OCI-LY1 (cell line): ENCODE measurements around the gene CCNB2.
A peak's percentile ranks its signal among the peaks of the same experiment; 100 is the strongest.

Source experiments
- H2AFZ ChIP-seq: fragments of 200-600 bp; sonication (generic), shearing (Covaris generic); 2 replicates; pipeline ENCODE4 v1.6.0; 2014; ENCODE audit warnings: antibody characterized with exemption, mild to moderate bottlenecking, low read length
- H3F3A ChIP-seq: fragments of 200-600 bp; sonication (generic), shearing (Covaris generic); 2 replicates; pipeline ENCODE4 v1.6.0; 2014; ENCODE audit warnings: mild to moderate bottlenecking, antibody characterized with exemption, low read length, moderate library complexity; ENCODE audit not compliant: insufficient read depth
- H3K27ac ChIP-seq: fragments of 200-600 bp; sonication (generic); 2 replicates; pipeline ENCODE4 v1.5.1; 2014; ENCODE audit warnings: low read length, mixed run types, mild to moderate bottlenecking, low read depth; ENCODE audit not compliant: poor library complexity, severe bottlenecking
- H3K27me3 ChIP-seq: fragments of 200-600 bp; sonication (generic); 2 replicates; pipeline ENCODE4 v1.6.0; 2014; ENCODE audit warnings: antibody characterized with exemption, mild to moderate bottlenecking, low read length, moderate library complexity; ENCODE audit not compliant: insufficient read depth
- H3K36me3 ChIP-seq: fragments of 200-600 bp; sonication (generic); 2 replicates; pipeline ENCODE4 v1.6.1; 2014; ENCODE audit warnings: mild to moderate bottlenecking, antibody characterized with exemption, low read length, moderate library complexity, mixed read lengths; ENCODE audit not compliant: insufficient read depth
- H3K4me1 ChIP-seq: fragments of 200-600 bp; sonication (generic); 2 replicates; pipeline ENCODE4 v1.5.1; 2014; ENCODE audit warnings: mild to moderate bottlenecking, low read length, moderate library complexity; ENCODE audit not compliant: insufficient read depth, severe bottlenecking
- H3K4me2 ChIP-seq: fragments of 200-600 bp; sonication (generic), shearing (Covaris generic); 2 replicates; pipeline ENCODE4 v1.6.1; 2014; ENCODE audit warnings: low read length
- H3K4me3 ChIP-seq: fragments of 200-600 bp; sonication (generic); 2 replicates; pipeline ENCODE4 v1.5.1; 2014; ENCODE audit warnings: low read length, low read depth, mild to moderate bottlenecking, mixed read lengths; ENCODE audit not compliant: poor library complexity, severe bottlenecking
- H3K79me2 ChIP-seq: fragments of 200-600 bp; shearing (Covaris generic); 2 replicates; pipeline ENCODE4 v1.6.1; 2016; ENCODE audit warnings: mixed run types, low read length, mixed read lengths; ENCODE audit not compliant: insufficient read depth
- H3K9ac ChIP-seq: fragments of 200-600 bp; sonication (generic), shearing (Covaris generic); 2 replicates; pipeline ENCODE4 v1.6.1; 2014; ENCODE audit warnings: mild to moderate bottlenecking, low read length, mixed read lengths
- H3K9me2 ChIP-seq: fragments of 200-600 bp; sonication (generic), shearing (Covaris generic); 2 replicates; pipeline ENCODE4 v1.6.1; 2014; ENCODE audit warnings: low read depth, mild to moderate bottlenecking, low read length, mixed read lengths
- H3K9me3 ChIP-seq: fragments of 200-600 bp; shearing (Covaris generic); 2 replicates; pipeline ENCODE4 v1.6.1; 2014; ENCODE audit warnings: low read length, mixed read lengths
- H4K20me1 ChIP-seq: fragments of 200-600 bp; sonication (generic), shearing (Covaris generic); 2 replicates; pipeline ENCODE4 v1.6.0; 2016; ENCODE audit warnings: mild to moderate bottlenecking, low read length; ENCODE audit not compliant: insufficient read depth
- CTCF ChIP-seq: fragments of 200-600 bp; sonication (generic), shearing (Covaris generic); IDR thresholded peaks from 2 replicates; pipeline ENCODE4 v1.5.1; 2017; ENCODE audit warnings: mild to moderate bottlenecking, antibody characterized with exemption, low read length, moderate library complexity, mixed read lengths
- EZH2 ChIP-seq: fragments of 200-600 bp; sonication (generic), shearing (Covaris generic); IDR thresholded peaks from 2 replicates; pipeline ENCODE4 v1.8.0; 2017; ENCODE audit warnings: borderline replicate concordance, mixed run types, mild to moderate bottlenecking, antibody characterized with exemption, low read length, moderate library complexity, mixed read lengths

The CCNB2 gene

GRCh38 chr15:59147666-59148065 lies 42.7 kb downstream of the CCNB2 start:
- no peaks in the 10 kb centered on the region for H3K9me3 ChIP-seq
- no peaks in the 10 kb centered on the region for H3K27me3 ChIP-seq
- peaks cover 81% of the 10 kb centered on the region for H3K36me3 ChIP-seq
- no peak for TF ChIP-seq CTCF
- TF ChIP-seq EZH2, result no peak
- no peak overlapping the region for H3K27ac ChIP-seq
- H3K4me3 ChIP-seq, result no peak overlapping the region
- no peak overlapping the region for H2AFZ ChIP-seq
- H3K4me1 ChIP-seq, result no peaks in the 10 kb centered on the region
- H3K79me2 ChIP-seq, result no peaks in the 10 kb centered on the region
- H3F3A ChIP-seq, result no peaks in the 10 kb centered on the region
- no peaks in the 10 kb centered on the region for H3K9me2 ChIP-seq
- H4K20me1 ChIP-seq, result no peaks in the 10 kb centered on the region
- no peak overlapping the region for H3K9ac ChIP-seq
- no peak overlapping the region for H3K4me2 ChIP-seq

- Histone ChIP-seq H3K9me2 (no peaks in the 10 kb centered on the region), H3F3A (no peaks in the 10 kb centered on the region), H3K27ac (no peak overlapping the region), H3K79me2 (no peaks in the 10 kb centered on the region), H3K9me3 (no peaks in the 10 kb centered on the region), H4K20me1 (no peaks in the 10 kb centered on the region), H3K27me3 (no peaks in the 10 kb centered on the region), H3K4me3 (no peak overlapping the region), H3K9ac (no peak overlapping the region), H3K36me3 (peaks cover 81% of the 10 kb centered on the region), H3K4me1 (no peaks in the 10 kb centered on the region), H2AFZ (no peak overlapping the region), H3K4me2 (no peak overlapping the region)
- TF ChIP-seq CTCF, result no peak
Measured at GRCh38 chr15:59148153-59148833, 43.3 kb downstream of the CCNB2 start.

- Histone ChIP-seq H2AFZ (no peak overlapping the region), H3K27ac (peak overlapping the region; percentile 35), H3K79me2 (no peaks in the 10 kb centered on the region), H3K4me1 (no peaks in the 10 kb centered on the region), H3K9me3 (no peaks in the 10 kb centered on the region), H3K4me2 (no peak overlapping the region), H3F3A (no peaks in the 10 kb centered on the region), H3K36me3 (peaks cover 89% of the 10 kb centered on the region), H3K4me3 (no peak overlapping the region), H3K27me3 (no peaks in the 10 kb centered on the region), H3K9me2 (no peaks in the 10 kb centered on the region), H4K20me1 (no peaks in the 10 kb centered on the region), H3K9ac (no peak overlapping the region)
- TF ChIP-seq CTCF (no peak), EZH2 (no peak)
Measured at GRCh38 chr15:59150185-59150584, 45.2 kb downstream of the CCNB2 start.
